Testis (tissue), 3 donors: ENCODE results near the gene WBP2NL. TPM values are rescaled to one million over a fixed set of nuclear protein-coding genes. Genes with fewer than 3 reads are reported as not detected.

Experiments used
- DNase-seq: peaks from one replicate; pipeline ENCODE4 v3.0.0-alpha.2; 2019
- H3K27ac ChIP-seq, 2 donors: fragments of 200-600 bp; sonication (generic); one replicate each; pipeline ENCODE4 v1.5.1; 2019
- H3K27me3 ChIP-seq: fragments of 200-600 bp; sonication (generic); one replicate; pipeline ENCODE4 v1.5.1; 2019
- H3K36me3 ChIP-seq: fragments of 200-600 bp; sonication (generic); one replicate; pipeline ENCODE4 v1.5.1; 2017; ENCODE audit warnings: low read depth; ENCODE audit errors: missing control alignments
- H3K4me1 ChIP-seq: fragments of 200-600 bp; sonication (generic); one replicate; pipeline ENCODE4 v1.5.1; 2019
- H3K4me3 ChIP-seq, 2 donors: fragments of 200-600 bp; sonication (generic); one replicate each; pipeline ENCODE4 v1.5.1; 2017 to 2019
- H3K9me3 ChIP-seq: fragments of 200-600 bp; sonication (generic); one replicate; pipeline ENCODE4 v1.5.1; 2017
- CTCF ChIP-seq, 3 experiments: fragments of 450-650 bp in 2 of 3; fragments of 200-600 bp in 1 of 3; sonication (generic) in 1 of 3; IDR thresholded peaks; one replicate each; pipeline ENCODE4 v1.5.1; 2016 to 2019; ENCODE audit warnings: antibody characterized with exemption in 3 of 3, mild to moderate bottlenecking in 2 of 3, moderate library complexity in 1 of 3
- POLR2A ChIP-seq: fragments of 450-650 bp; IDR thresholded peaks from one replicate; pipeline ENCODE4 v1.6.1; 2017; ENCODE audit warnings: antibody characterized with exemption, mild to moderate bottlenecking, moderate library complexity
- WGBS, 2 donors: methylation state at CpG; one replicate each; pipeline ENCODE4 v1.1.5; 2018; 5-methylcytosine and 5-hydroxymethylcytosine counted together
- intact Hi-C: fragments of 100-400 bp; cut with DNase I; formaldehyde crosslinking; loops from one replicate; pipeline ENCODE4 v1.15.1; 2023; ENCODE audit warnings: low total_unique reads
- polyA plus RNA-seq: library from polyadenylated mRNA; stranded (reverse); fragments of 350-450 nt; fragmentation: Illumina TruSeq; extraction: RNeasy Lipid Tissue Mini Kit (QIAGEN cat#74804); gene quantifications from one replicate; pipeline ENCODE4 v1.2.3, GENCODE V29; 2014; ENCODE audit warnings: low read depth, low replicate concordance; ENCODE audit not compliant: insufficient read depth
- total RNA-seq, 2 donors: library from RNA; depleted of rRNA; stranded (reverse); fragments of >200 nt; gene quantifications; one replicate each; pipeline ENCODE4 v1.2.3, GENCODE V29; 2016

WBP2NL gene
- total and polyA plus RNA-seq, 3 donors from 2014 or later, result 31.8 to 91.5 (median 90.8) TPM

GRCh38 chr22:41957941-41958556 is 40.5 kb upstream of the WBP2NL start:
- H3K36me3 ChIP-seq, result no peaks in the 10 kb centered on the region
- H3K4me3 ChIP-seq, result peak overlapping the region; percentile 39 to 58
- 41 to 45% methylated on average over 6 to 21 of the region's 23 CpGs for WGBS, 2 donors
- no peaks in the 10 kb centered on the region for H3K27me3 ChIP-seq
- TF ChIP-seq POLR2A (no peak), CTCF (IDR thresholded peaks at IDR 0.05) (peak in 1 of 3 experiments; percentile 40)
- intact Hi-C loops, result no loop called here
- DNase-seq, result no peak
- H3K4me1 ChIP-seq, result peaks cover 2% of the 10 kb centered on the region
- H3K9me3 ChIP-seq, result no peaks in the 10 kb centered on the region
- no peak overlapping the region for H3K27ac ChIP-seq

- Histone ChIP-seq H3K27me3 (no peaks in the 10 kb centered on the region), H3K9me3 (no peaks in the 10 kb centered on the region), H3K27ac (no peak overlapping the region), H3K4me3 (no peak overlapping the region), H3K36me3 (no peaks in the 10 kb centered on the region), H3K4me1 (peaks cover 2% of the 10 kb centered on the region)
- WGBS, 2 donors, result 74 to 77% methylated on average over 9 of the region's 9 CpGs
- intact Hi-C loops, result no loop called here
- DNase-seq, result no peak
- TF ChIP-seq CTCF (IDR thresholded peaks at IDR 0.05) (no peak), POLR2A (no peak)
Measured at GRCh38 chr22:41963453-41964111, 35.0 kb upstream of the WBP2NL start.

- Histone ChIP-seq H3K4me1 (peaks cover 2% of the 10 kb centered on the region), H3K27me3 (no peaks in the 10 kb centered on the region), H3K4me3 (no peak overlapping the region), H3K36me3 (no peaks in the 10 kb centered on the region), H3K9me3 (no peaks in the 10 kb centered on the region), H3K27ac (no peak overlapping the region)
- 61 to 77% methylated on average over 5 of the region's 5 CpGs for WGBS, 2 donors
- no peak for DNase-seq
- no peak for TF ChIP-seq POLR2A
- no peak for TF ChIP-seq CTCF (IDR thresholded peaks at IDR 0.05)
- intact Hi-C loops, result no loop called here
Measured at GRCh38 chr22:41964112-41964491, 34.5 kb upstream of the WBP2NL start.

GRCh38 chr22:41966225-41966606 is 32.4 kb upstream of the WBP2NL start:
- Histone ChIP-seq H3K27ac (no peak overlapping the region), H3K4me3 (no peak overlapping the region), H3K9me3 (no peaks in the 10 kb centered on the region), H3K36me3 (no peaks in the 10 kb centered on the region), H3K27me3 (no peaks in the 10 kb centered on the region), H3K4me1 (no peaks in the 10 kb centered on the region)
- intact Hi-C loops, result no loop called here
- no peak for TF ChIP-seq POLR2A
- no peak for TF ChIP-seq CTCF (IDR thresholded peaks at IDR 0.05)
- WGBS, 2 donors, result 98% methylated on average over 2 of the region's 2 CpGs
- no peak for DNase-seq
